OCI-LY1 (cell line): Measurements from ENCODE around the gene MAN1A1.

Experiments used
- H2AFZ ChIP-seq: fragments of 200-600 bp; sonication (generic), shearing (Covaris generic); 2 replicates; pipeline ENCODE4 v1.6.0; 2014; ENCODE audit warnings: antibody characterized with exemption, mild to moderate bottlenecking, low read length
- H3F3A ChIP-seq: fragments of 200-600 bp; sonication (generic), shearing (Covaris generic); 2 replicates; pipeline ENCODE4 v1.6.0; 2014; ENCODE audit warnings: mild to moderate bottlenecking, antibody characterized with exemption, low read length, moderate library complexity; ENCODE audit not compliant: insufficient read depth
- H3K27ac ChIP-seq: fragments of 200-600 bp; sonication (generic); 2 replicates; pipeline ENCODE4 v1.5.1; 2014; ENCODE audit warnings: low read length, mixed run types, mild to moderate bottlenecking, low read depth; ENCODE audit not compliant: poor library complexity, severe bottlenecking
- H3K27me3 ChIP-seq: fragments of 200-600 bp; sonication (generic); 2 replicates; pipeline ENCODE4 v1.6.0; 2014; ENCODE audit warnings: antibody characterized with exemption, mild to moderate bottlenecking, low read length, moderate library complexity; ENCODE audit not compliant: insufficient read depth
- H3K36me3 ChIP-seq: fragments of 200-600 bp; sonication (generic); 2 replicates; pipeline ENCODE4 v1.6.1; 2014; ENCODE audit warnings: mild to moderate bottlenecking, antibody characterized with exemption, low read length, moderate library complexity, mixed read lengths; ENCODE audit not compliant: insufficient read depth
- H3K4me1 ChIP-seq: fragments of 200-600 bp; sonication (generic); 2 replicates; pipeline ENCODE4 v1.5.1; 2014; ENCODE audit warnings: mild to moderate bottlenecking, low read length, moderate library complexity; ENCODE audit not compliant: insufficient read depth, severe bottlenecking
- H3K4me2 ChIP-seq: fragments of 200-600 bp; sonication (generic), shearing (Covaris generic); 2 replicates; pipeline ENCODE4 v1.6.1; 2014; ENCODE audit warnings: low read length
- H3K4me3 ChIP-seq: fragments of 200-600 bp; sonication (generic); 2 replicates; pipeline ENCODE4 v1.5.1; 2014; ENCODE audit warnings: low read length, low read depth, mild to moderate bottlenecking, mixed read lengths; ENCODE audit not compliant: poor library complexity, severe bottlenecking
- H3K79me2 ChIP-seq: fragments of 200-600 bp; shearing (Covaris generic); 2 replicates; pipeline ENCODE4 v1.6.1; 2016; ENCODE audit warnings: mixed run types, low read length, mixed read lengths; ENCODE audit not compliant: insufficient read depth
- H3K9ac ChIP-seq: fragments of 200-600 bp; sonication (generic), shearing (Covaris generic); 2 replicates; pipeline ENCODE4 v1.6.1; 2014; ENCODE audit warnings: mild to moderate bottlenecking, low read length, mixed read lengths
- H3K9me2 ChIP-seq: fragments of 200-600 bp; sonication (generic), shearing (Covaris generic); 2 replicates; pipeline ENCODE4 v1.6.1; 2014; ENCODE audit warnings: low read depth, mild to moderate bottlenecking, low read length, mixed read lengths
- H3K9me3 ChIP-seq: fragments of 200-600 bp; shearing (Covaris generic); 2 replicates; pipeline ENCODE4 v1.6.1; 2014; ENCODE audit warnings: low read length, mixed read lengths
- H4K20me1 ChIP-seq: fragments of 200-600 bp; sonication (generic), shearing (Covaris generic); 2 replicates; pipeline ENCODE4 v1.6.0; 2016; ENCODE audit warnings: mild to moderate bottlenecking, low read length; ENCODE audit not compliant: insufficient read depth
- CTCF ChIP-seq: fragments of 200-600 bp; sonication (generic), shearing (Covaris generic); IDR thresholded peaks from 2 replicates; pipeline ENCODE4 v1.5.1; 2017; ENCODE audit warnings: mild to moderate bottlenecking, antibody characterized with exemption, low read length, moderate library complexity, mixed read lengths
- EZH2 ChIP-seq: fragments of 200-600 bp; sonication (generic), shearing (Covaris generic); IDR thresholded peaks from 2 replicates; pipeline ENCODE4 v1.8.0; 2017; ENCODE audit warnings: borderline replicate concordance, mixed run types, mild to moderate bottlenecking, antibody characterized with exemption, low read length, moderate library complexity, mixed read lengths

Gene MAN1A1

GRCh38 chr6:119137194-119138072 is 212.1 kb downstream of the MAN1A1 start:
- Histone ChIP-seq H3K9ac (no peak overlapping the region), H3K9me2 (no peaks in the 10 kb centered on the region), H4K20me1 (no peaks in the 10 kb centered on the region; the same call in 1 of the 2 replicates), H3F3A (no peaks in the 10 kb centered on the region), H3K4me1 (no peaks in the 10 kb centered on the region), H3K9me3 (no peaks in the 10 kb centered on the region), H3K4me2 (no peak overlapping the region), H3K4me3 (no peak overlapping the region), H3K27ac (no peak overlapping the region), H3K36me3 (no peaks in the 10 kb centered on the region), H2AFZ (no peak overlapping the region), H3K79me2 (no peaks in the 10 kb centered on the region), H3K27me3 (no peaks in the 10 kb centered on the region)
- no peak for TF ChIP-seq CTCF
- TF ChIP-seq EZH2 = no peak

- Histone ChIP-seq H3K9ac (no peak overlapping the region), H3K9me3 (no peaks in the 10 kb centered on the region), H3K36me3 (no peaks in the 10 kb centered on the region), H3K79me2 (no peaks in the 10 kb centered on the region), H3K4me1 (no peaks in the 10 kb centered on the region), H4K20me1 (no peaks in the 10 kb centered on the region; the same call in 1 of the 2 replicates), H3K9me2 (no peaks in the 10 kb centered on the region), H3K27me3 (no peaks in the 10 kb centered on the region), H3K4me3 (no peak overlapping the region), H3K27ac (no peak overlapping the region), H3K4me2 (no peak overlapping the region), H3F3A (no peaks in the 10 kb centered on the region), H2AFZ (no peak overlapping the region)
- TF ChIP-seq CTCF (no peak), EZH2 (no peak)
These were observed 214.8 kb downstream of the MAN1A1 start for GRCh38 chr6:119134752-119135151.

- Histone ChIP-seq H3K4me2 (no peak overlapping the region), H3K4me3 (no peak overlapping the region), H3K79me2 (no peaks in the 10 kb centered on the region), H3K9ac (no peak overlapping the region), H3K36me3 (no peaks in the 10 kb centered on the region), H3K9me3 (no peaks in the 10 kb centered on the region), H2AFZ (no peak overlapping the region), H3F3A (no peaks in the 10 kb centered on the region), H3K27ac (no peak overlapping the region), H3K27me3 (no peaks in the 10 kb centered on the region), H3K4me1 (no peaks in the 10 kb centered on the region), H3K9me2 (no peaks in the 10 kb centered on the region), H4K20me1 (no peaks in the 10 kb centered on the region)
- TF ChIP-seq EZH2 (no peak), CTCF (no peak)
These were observed 216.2 kb downstream of the MAN1A1 start for GRCh38 chr6:119133400-119133799.
